NCI-H187 treated with DMSO at 0.1 percent for 48 hours (cell line): ENCODE data around the gene SEBOX.

Source experiments
- DNase-seq: peaks from one replicate; lab custom pipeline; 2025; lab: John Stamatoyannopoulos, UW

SEBOX gene

DNA sequence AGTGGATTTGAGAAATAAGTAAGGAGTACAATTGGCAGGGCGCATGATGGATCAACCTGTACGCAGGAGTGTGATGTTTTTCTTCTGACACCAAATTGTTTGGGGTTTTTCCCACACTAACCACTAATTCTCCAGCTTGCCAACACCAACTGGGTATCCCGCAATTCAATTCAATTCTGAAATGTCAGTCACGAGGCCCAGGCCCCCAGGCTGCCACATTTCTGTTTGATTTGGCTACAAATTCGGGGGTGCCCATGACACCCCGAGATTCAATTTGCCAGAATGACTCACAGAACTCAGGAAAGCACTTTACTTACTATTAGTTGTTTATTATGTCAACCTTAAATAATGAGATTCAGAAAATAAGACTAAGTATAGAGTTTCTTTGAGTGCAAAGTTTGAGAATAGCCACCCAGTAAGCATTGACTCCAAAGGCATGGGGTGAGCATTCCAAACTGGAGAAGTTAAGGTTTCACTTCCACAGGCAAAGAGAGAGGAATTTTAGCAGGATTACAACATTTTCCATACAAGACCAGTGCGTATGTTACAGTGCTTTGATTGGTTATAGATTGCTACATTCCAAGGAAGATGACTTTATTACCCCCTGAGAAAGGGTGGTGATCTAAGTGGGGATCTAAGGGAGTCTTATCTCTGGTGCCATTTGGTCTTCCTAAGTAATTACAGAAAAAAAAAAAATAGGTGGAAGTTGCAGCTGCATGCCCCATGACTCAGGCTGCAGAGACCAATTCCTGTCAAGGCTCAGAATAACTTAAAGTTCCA is 29.5 kb upstream of the SEBOX start:
- no peak for DNase-seq

DNA sequence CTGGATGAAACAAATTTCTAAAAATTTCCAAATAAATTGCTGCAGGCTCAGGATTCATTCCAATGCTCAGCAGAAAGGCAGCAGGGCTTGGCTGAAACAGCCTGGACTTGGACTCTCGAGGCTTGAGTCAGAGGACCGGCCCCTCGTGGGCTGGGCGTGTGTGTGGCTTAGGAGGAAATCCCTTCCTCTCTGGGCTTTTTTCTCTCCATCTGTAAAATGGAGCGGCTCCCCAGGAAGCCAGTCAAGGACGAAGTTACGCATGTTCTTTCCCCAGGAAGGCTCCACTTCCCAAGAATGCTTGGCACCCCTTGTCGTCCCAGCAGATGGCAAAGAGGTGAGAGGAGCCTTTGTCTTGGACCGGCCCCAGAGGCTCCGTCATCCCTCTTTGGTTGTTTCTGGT is 27.5 kb upstream of the SEBOX start:
- no peak for DNase-seq

DNA sequence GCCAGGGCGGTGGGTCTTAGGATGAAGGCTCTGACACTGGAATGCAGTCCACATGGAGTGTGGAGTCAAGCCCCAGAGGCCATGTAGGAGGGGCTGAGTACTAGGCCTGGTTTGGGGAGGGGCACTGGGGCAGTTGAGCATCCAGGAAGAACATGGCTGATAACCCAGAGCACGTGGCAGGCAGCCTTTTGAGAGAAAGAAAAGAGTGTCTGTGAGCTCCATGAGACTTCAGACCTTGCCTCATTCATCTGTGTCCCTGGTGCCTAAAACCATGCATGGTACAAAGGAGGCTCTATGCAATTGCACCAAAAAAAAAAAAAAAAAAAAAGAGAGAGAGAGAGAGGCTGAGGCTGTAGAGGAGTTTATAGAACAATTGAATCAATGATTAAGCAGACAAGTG is 26.4 kb upstream of the SEBOX start:
- DNase-seq = no peak

GRCh38 chr17:28390984-28391383 is 26.0 kb upstream of the SEBOX start:
- no peak for DNase-seq

GRCh38 chr17:28390563-28390962 is 25.6 kb upstream of the SEBOX start:
- no peak for DNase-seq

DNA sequence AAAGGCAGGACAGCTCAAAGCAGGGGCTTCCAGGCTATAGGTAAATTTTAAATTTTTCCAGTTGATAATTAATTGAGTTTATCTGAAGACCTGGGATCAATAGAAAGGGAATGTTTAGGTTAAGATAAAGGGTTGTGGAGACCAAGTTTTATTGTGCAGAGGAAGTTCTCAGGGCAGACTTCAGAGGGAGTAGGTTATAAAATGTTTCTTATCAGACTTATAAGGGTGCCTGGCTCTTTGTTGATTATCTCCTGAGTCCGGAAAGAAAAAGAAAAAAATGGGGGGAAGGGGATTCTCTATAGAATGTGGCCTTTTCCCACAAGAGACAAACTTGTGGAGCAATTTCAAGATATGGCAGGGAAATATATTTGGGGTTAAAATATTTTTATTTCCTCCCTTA is 25.1 kb upstream of the SEBOX start:
- DNase-seq = no peak

DNA sequence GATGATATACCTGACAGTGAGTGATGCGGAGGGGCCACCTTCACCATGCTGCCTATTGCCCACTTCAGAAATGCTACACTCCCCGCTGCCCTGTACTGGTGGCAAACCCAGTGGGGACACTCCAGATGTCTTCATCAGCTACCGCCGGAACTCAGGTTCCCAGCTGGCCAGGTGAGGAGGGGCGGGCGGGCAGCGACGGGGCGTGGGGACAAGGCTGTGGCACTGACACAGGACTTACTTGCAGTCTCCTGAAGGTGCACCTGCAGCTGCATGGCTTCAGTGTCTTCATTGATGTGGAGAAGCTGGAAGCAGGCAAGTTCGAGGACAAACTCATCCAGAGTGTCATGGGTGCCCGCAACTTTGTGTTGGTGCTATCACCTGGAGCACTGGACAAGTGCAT is 23.1 kb upstream of the SEBOX start:
- no peak for DNase-seq

DNA sequence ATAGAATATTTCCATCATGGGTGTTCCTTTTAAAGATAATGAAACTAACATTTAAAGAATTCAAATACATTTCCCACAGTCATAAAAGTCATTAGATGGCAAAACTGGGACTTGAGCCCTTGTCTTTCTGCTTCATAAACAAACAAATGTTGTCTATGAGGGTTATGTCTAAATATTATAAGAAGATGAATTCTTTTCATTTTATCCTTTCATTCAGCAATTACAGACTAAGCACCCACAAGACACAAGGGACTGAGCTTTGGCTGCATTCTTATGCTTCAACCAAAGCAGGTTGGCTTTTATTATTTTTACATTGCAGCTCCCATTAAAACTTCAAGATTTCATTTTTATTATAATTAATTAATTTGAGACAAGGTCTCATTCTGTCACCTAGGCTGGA is 21.4 kb upstream of the SEBOX start:
- no peak for DNase-seq

DNA sequence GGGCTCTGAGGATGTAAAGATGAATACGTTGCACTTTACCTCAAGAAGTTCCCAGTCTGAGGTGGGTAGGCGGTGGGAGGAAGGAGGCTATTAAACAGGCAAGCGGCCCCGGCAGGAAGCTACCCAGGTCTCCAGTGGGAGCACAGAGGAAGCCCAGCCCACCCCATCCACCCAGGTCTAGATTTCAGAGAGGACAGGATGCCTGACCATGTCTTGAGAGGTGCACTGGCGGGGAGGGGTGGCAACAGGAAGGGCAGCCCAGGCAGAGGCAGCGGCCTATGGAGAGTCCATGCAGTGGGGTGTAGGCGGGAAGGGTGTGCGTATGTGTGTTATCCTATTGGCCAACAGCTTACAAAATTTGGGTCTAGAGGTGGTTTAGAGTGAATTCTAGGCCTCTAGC is 20.4 kb upstream of the SEBOX start:
- DNase-seq = no peak

- DNase-seq = no peak
These were observed 20.0 kb upstream of the SEBOX start for GRCh38 chr17:28385037-28385400.

GRCh38 chr17:28384281-28385036 is 19.5 kb upstream of the SEBOX start:
- no peak for DNase-seq

- DNase-seq = no peak
These were observed 16.3 kb upstream of the SEBOX start for GRCh38 chr17:28381141-28381825.

DNA sequence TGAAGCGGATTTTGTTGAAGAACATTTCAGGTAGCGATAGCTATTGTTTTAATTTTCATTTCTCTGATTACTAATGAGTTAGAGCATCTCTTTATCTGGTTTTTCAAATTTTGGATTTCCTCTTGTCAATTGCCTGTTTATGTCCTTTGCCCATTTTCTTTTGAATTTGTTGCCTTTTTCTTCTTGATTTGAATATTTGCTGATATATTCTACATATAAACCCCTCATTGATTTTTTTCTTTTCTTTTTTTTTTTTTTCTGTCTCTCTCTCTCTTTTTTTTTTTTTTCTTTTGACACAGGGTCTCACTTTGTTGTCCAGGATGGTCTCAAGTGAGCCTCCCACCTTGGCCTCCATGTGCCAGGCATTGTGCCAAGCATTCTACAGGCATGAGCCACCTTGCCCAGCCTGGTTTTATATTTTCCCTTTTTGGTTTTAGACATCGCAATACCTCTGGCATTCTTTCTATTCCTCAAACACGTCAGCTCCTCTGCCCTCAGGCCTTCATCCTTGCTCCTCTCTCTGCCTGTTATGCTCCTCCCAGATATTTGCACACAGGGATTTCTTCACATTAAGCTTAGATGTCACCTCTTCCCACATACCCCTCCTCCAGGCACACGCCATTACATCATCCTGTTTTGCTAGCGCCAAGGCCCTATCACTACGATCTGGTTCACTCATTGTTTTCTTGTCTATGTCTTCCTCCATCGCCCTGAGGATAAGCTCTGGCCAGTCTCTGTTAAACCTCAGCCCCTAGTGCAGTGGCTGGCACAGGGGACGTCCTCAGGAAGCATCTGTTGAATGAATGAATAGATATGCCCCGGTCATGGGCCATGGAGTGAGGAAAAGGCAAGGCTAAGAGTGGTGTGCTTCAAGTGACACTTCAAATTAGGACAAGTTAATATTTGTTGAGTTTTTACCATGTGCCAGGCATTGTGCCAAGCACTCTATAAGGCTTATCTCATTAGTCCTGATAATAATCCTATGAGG is 15.1 kb upstream of the SEBOX start:
- DNase-seq = no peak

DNA sequence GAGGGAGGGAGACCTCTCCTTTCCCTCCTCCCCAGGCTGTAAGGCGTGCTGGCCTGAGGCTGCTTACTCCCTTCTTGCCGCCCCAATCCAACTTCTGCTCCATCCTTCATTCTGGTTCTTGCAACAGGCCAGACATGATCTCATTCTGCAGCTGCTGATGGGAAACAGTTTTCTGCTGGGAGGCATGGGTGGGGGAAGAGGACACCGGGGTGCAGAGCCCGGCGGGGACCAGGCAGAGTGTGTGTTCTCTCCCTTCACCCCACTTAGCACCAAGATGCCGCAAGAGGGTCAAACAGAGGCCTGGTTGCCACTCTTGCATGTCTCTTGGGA is 7.9 kb upstream of the SEBOX start:
- DNase-seq = no peak

DNA sequence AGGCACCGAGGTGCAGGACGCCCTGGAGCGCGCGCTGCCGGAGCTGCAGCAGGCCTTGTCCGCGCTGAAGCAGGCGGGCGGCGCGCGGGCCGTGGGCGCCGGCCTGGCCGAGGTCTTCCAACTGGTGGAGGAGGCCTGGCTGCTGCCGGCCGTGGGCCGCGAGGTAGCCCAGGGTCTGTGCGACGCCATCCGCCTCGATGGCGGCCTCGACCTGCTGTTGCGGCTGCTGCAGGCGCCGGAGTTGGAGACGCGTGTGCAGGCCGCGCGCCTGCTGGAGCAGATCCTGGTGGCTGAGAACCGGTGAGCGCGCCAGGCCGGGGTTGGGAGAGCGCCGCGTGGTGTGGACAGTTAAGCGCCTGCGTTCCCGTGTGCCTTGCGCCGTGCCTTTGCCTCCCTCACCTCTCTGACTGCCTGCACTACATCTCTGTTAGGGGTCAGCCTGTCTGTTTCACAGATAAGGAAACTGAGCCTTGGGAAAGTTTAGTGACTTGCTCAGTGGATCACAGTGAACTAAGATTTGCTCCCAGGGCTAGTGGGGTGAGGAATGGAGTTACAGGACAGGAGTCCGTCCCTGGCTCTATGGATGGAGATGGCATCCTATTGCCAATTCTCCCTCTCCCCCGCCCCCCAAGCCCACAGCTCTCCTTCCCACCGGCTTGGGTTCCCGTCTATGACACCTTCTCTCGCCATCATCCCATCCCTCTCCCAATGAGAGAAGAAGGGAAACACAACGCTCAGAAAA is 7.4 kb upstream of the SEBOX start:
- no peak for DNase-seq

DNA sequence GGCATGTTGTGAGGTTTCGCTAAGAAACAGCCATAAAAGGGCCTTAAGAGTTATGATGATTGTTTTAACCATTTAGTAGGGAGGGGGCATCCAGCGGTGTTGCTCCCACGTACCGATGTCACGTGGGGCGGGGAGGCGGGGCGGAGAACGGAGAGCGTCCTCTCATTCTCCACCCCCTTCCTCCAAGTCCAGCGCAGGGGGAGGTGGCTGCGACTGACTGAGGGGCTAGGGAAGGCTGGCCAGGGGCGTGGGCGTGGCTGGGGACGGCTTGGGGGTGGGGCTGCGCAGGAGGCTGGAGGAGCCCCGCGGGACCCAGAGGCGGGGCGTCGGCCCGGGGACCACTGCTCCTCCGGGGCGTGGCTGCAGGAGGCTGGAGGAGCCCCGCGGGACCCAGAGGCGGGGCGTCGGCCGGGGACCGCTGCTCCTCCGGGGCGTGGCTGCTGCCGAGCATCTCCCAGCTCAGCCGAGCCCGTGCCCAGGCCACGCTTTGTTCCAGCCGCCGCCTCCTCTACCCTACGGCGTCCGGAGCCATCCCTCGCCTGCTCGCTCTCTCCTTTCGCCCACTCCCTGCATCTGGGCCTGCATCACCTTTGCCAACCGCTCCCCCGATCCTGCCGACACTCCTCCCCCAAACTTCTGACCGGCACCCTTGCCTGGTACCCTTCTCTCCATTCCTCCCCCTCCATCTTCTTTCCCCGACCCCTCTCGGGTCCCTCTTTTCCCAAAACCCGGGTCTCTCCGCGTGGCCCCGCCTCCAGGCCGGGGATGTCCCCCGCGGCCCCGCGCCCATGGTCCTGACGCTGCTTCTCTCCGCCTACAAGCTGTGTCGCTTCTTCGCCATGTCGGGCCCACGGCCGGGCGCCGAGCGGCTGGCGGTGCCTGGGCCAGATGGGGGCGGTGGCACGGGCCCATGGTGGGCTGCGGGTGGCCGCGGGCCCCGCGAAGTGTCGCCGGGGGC is 6.5 kb upstream of the SEBOX start, which contains the start of gene SARM1:
TSS of gene SARM1 (plus strand) at position 450 of the 958 bp plus-strand sequence. CDS start at position 789, 339 bp downstream.
- DNase-seq = peak; percentile 49

DNA sequence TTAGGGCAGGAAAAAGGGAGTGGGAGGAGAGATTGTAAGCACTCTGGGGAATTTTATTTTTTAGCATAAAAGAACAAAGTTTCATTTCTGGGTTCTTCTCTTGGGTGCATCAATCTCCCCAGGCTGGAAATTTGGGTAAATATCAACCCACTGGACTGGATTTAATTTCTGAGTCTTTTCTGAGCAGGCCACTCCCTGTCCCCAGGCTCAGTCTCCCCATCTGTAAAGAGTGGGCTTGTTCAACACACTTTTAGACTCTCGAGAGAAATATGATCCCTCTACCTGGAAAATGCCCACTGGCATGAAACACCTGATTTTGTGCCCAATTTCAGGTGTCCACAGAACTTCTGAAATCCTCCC is 5.7 kb upstream of the SEBOX start:
- DNase-seq = no peak

GRCh38 chr17:28370035-28370743 is 5.2 kb upstream of the SEBOX start, which contains the start of gene VTN:
VTN (minus strand) TSS chr17:28370307; CDS start chr17:28370203, 104 bp downstream.
- no peak for DNase-seq

DNA sequence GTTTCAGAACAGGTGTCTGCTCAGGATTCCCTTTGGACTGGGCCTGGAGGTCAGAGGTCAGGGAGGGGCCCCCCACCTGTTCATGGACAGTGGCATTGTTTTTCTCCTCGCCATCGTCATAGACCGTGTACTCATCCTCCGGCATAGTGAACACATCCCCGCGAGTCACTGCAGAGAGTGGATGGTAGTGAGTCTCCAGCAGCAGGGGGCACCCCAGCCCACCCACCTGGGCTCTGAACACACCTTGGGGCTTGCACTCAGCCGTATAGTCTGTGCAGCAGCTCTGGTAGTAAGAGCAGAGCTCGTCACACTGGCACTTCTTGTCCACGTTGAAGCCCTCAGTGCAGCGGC is 4.7 kb upstream of the SEBOX start:
- DNase-seq = no peak
